Cardiac fibroblast (primary cell): Measurements from ENCODE around the gene NPAS3.

Experiments used
- DNase-seq, 2 donors: peaks; one replicate each; pipeline versions ENCODE4 v3.0.0 to v3.0.0-alpha.2; 2010; ENCODE audit warnings: low read depth in 2 of 2
- H3K4me3 ChIP-seq, 2 donors: replicated peaks in 1 of 2; 1 replicate in 1 of 2; 2 replicates in 1 of 2; pipeline ENCODE4 v1.5.1; 2011; ENCODE audit warnings: low read depth in 2 of 2, low read length in 2 of 2, mild to moderate bottlenecking in 2 of 2, moderate library complexity in 1 of 2
- CTCF ChIP-seq: IDR thresholded peaks from one replicate; pipeline ENCODE4 v1.5.1; 2011; ENCODE audit warnings: low read depth, mild to moderate bottlenecking, low read length, inconsistent platforms

The NPAS3 gene

GRCh38 chr14:33847066-33847465, 908.4 kb downstream of the NPAS3 start:
- peak in 1 of 2 donors; percentile 21 for DNase-seq
- no peak for TF ChIP-seq CTCF
- no peak overlapping the region for H3K4me3 ChIP-seq

GRCh38 chr14:33848009-33848408, 909.3 kb downstream of the NPAS3 start:
- no peak for TF ChIP-seq CTCF
- DNase-seq = no peak
- no peak overlapping the region for H3K4me3 ChIP-seq

GRCh38 chr14:33848706-33849454, 910.2 kb downstream of the NPAS3 start:
- H3K4me3 ChIP-seq = no peak overlapping the region
- DNase-seq = peak; percentile 54 to 61
- peak; percentile 77 for TF ChIP-seq CTCF

- no peak for DNase-seq
- TF ChIP-seq CTCF = no peak
- no peak overlapping the region for H3K4me3 ChIP-seq
These were observed 910.7 kb downstream of the NPAS3 start for GRCh38 chr14:33849455-33849801.

GRCh38 chr14:33850826-33851225, 912.1 kb downstream of the NPAS3 start:
- H3K4me3 ChIP-seq = no peak overlapping the region
- DNase-seq = no peak
- TF ChIP-seq CTCF = no peak

GRCh38 chr14:33851366-33851765, 912.7 kb downstream of the NPAS3 start:
- H3K4me3 ChIP-seq = no peak overlapping the region
- TF ChIP-seq CTCF = no peak

GRCh38 chr14:33851931-33852330, 913.3 kb downstream of the NPAS3 start:
- no peak overlapping the region for H3K4me3 ChIP-seq
- no peak for TF ChIP-seq CTCF
- no peak for DNase-seq

More at GRCh38 chr14:33851366-33851765, 912.7 kb downstream of the NPAS3 start:
- no peak for DNase-seq
